CD4-positive, alpha-beta T cell treated with Interleukin-6 for 4 hours (primary cell): ENCODE measurements around the gene SLC30A1.
"Not testable (repeated sequence)": the region's sequence is repeated elsewhere in the genome, so short reads cannot be mapped to it uniquely, and the experiment has no call there.

Experiments
- DNase-seq: peaks from one replicate; pipeline ENCODE4 v3.0.0-alpha.2; 2020; ENCODE audit warnings: mixed read lengths

SLC30A1 gene, protein sequence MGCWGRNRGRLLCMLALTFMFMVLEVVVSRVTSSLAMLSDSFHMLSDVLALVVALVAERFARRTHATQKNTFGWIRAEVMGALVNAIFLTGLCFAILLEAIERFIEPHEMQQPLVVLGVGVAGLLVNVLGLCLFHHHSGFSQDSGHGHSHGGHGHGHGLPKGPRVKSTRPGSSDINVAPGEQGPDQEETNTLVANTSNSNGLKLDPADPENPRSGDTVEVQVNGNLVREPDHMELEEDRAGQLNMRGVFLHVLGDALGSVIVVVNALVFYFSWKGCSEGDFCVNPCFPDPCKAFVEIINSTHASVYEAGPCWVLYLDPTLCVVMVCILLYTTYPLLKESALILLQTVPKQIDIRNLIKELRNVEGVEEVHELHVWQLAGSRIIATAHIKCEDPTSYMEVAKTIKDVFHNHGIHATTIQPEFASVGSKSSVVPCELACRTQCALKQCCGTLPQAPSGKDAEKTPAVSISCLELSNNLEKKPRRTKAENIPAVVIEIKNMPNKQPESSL

DNA sequence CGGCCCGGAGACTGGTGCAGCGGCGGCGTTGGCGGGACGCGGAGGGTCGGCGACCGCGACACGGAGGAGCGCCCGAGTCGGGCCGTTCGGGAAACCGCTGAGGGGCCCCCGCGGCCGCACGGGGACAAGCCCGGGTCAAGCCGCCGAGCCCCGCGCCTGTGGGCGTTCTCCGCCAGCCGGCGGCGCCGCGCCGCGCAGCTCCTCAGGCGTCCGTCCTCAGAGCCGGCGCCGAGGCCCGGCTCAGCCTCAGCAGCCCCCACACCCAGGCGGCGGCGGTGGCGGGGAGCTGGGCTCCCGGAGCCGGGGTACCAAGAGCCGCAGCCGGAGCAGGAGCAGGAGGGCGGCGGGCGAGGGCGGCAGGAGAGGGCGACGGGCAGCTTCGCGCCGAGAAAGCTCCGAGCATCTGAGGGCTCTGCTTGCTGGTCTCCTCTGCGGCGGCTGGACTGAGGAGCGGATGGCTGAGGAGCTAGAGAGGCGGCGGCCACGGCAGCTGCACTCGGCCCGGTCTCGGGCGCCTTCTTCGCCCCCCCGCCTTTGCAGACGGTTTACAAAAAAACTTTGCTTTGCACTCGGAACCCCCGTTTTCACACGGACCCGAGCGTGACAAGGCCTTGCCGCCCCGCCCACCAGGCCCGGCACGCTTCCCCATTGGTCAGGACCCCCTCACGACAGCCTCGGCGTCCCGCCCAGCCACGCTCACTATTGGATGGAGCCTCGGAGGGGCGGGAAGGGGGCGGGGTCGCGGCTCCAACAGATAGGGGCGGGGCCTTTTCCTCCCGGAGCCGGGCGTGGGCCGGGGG lies at the start of gene SLC30A1:
SLC30A1 (minus strand) TSS at position 522 of the 800 bp plus-strand sequence. CDS start 549 bp downstream, outside the sequence.
- DNase-seq: peak; percentile 100

DNA sequence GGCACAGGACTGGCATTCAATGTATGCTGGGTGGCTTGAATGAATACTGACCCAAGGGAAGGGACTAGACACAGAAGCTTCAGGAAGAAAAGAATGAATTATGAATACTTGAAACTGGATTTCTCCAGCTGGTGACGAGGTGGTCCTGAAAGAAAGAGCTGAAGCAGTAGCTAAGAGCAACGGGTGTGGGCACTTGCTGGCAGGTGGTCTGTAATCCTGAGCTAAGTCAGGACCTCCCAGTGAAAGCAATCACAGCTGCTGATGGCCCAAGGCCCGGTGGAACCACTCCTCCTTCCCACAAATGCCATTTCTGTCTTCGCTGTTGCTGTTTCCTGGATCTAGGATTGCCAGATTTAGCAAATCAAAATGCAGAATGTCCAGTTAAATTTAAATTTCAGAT lies 49.5 kb upstream of the SLC30A1 start:
- DNase-seq: no peak

DNA sequence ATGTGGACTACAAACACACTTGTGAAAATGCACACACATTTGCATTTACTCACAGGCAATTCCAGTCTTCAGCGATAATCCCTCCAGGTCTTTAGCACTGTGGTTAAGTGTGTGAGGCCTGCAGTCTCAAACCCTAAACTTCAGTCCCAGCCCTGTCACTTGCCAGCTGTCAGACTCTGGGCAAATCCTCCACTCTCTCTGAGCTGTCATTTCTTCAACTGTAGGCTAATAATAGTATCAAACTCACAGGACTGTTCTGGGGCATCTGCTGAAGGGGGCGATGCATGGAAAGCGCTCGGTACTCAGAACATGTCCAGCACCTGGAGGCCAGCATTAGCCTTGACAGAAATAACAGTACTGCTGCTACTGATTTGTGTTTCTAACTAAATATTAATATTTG lies 48.3 kb upstream of the SLC30A1 start:
- DNase-seq: no peak

DNA sequence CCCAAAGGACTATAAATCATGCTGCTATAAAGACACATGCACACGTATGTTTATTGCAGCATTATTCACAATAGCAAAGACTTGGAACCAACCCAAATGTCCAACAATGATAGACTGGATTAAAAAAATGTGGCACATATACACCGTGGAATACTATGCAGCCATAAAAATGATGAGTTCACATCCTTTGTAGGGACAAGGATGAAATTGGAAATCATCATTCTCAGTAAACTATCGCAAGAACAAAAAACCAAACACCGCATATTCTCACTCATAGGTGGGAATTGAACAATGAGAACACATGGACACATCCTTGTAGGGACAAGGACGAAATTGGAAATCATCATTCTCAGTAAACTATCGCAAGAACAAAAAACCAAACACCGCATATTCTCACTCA lies 46.9 kb upstream of the SLC30A1 start:
- DNase-seq: not testable (repeated sequence)

DNA sequence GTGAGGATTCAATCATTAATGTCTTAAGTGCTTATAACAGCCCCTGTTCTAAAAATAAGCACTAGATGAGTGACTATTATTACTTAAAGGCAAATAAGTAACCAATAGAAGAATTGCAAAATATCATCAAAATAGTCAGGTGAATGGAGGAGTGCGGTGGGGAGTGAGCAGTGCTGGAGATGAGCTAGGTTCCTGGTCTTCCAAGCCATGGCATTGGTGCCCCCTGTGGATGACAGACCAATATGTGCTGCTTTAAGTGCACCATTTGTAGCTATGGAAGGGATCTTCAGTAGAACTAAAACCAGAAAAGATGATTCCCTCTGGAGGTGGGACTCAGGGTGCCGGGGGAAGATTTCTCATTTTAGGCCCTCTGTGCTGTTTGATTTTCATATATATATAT lies 46.1 kb upstream of the SLC30A1 start:
- peak; percentile 50 for DNase-seq

DNA sequence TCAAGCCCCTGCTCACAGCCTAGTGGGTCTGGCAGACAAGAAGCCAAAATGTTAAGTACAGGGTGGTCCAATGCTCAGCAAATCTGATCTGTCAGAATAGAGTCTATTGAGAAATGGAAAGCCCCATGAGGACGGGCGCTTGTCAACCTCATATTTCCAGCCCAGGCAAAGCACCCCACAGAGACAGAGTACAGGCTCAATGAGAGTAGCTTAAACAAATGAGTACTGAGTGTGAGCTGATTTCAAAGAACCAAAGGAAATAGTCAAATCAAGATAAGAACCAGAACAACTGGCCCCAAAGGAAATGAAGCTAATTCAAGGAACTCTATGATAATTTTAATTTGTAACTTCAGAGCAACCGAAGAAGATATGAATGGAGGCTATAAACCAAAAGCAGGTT lies 44.6 kb upstream of the SLC30A1 start:
- no peak for DNase-seq

DNA sequence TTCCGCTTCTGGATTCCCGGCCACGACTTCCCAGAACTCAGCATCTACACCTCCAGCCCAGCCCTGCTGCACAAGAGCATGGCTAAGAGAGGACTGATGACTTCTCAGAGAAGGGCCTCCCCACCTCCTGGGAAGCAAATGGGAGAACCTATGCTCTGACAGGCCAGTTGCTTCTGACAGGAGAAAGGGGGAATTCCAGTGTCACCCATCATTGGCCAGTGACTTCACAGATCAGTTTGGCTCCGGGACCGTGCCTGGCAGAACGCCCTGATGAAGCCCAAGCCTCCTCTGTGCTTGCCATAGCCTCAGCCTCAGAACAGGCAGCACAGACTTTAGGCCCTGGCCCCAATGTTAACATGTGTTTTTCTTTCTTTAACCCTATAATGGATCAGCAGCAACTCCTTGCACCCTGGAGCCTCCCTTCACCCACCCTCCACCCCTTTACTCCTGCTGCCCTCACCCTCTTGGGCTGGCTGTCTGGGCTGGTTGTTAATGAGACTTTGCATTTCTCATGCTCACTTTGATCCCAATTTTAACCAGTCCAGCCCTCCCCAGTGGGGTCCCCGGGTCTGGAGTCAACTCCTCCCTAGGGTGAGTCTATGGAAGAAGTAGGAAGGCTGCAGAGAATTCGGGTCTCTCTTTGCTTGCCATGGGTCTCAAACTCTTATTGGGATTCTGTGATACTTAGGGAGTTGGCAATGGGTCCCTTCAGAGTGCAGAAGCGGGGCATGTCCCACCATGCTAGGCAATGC lies 42.7 kb upstream of the SLC30A1 start:
- no peak for DNase-seq

DNA sequence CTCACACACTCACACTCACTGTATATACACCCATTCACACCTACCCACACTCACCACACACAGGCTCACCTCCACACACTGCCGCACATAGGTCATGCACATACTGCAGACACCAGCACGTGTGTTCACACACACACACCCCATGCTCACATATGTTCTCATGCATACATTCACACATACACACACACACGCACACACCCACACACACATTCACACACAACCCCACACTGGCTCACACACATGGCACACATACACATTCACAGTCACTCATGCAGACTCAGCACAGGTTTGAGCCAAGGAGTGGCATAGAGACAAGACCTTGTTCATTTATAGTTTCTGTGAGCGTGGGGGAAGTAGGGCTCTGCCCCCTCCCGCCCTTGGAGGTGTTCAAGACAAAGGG lies 41.1 kb upstream of the SLC30A1 start:
- DNase-seq: no peak

DNA sequence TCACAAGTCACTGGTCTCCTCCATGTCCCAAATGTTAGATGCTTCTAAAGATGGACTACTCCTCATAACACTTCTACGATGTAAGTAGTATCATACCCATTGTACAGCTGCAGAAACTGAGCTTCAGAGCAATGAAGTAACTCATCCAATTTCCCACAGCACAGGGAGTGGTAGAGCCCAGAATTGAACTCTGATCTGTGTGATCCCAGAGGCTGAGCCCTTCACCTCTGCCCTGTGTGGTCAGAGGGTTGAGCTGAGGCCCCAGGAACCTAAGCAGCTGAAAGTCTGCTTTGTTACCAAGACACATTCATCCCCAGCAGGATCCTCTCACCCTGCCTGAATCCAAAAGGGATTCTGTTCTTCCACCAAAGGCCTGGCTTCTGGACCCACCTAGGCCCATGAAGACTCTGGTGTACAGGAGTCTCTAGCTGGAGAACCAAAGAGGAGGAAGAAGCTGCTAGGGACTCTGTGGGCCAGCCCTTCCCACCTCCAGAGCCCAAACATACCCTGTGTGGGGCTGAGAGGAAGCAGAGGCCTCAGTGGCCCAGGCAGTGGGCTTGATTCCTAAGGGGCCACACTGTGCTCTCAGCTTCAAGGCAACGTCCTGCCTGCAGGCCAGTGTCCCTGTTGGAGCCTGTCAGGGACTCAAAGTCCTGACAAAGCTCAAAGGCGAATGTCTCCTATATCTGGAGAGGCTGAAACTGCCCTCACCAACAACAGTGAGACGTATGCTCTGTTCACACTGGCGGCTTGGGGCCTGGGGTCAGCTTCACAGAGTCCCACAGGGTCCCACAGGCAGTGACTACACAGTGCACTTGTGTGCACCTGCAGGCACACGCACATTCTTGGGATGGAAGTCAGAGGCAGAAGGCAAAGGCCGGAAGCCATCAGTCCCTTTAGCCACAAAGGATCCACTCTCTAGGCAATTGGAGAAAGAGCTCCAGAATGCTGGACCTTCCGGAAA lies 40.4 kb upstream of the SLC30A1 start:
- DNase-seq: no peak

DNA sequence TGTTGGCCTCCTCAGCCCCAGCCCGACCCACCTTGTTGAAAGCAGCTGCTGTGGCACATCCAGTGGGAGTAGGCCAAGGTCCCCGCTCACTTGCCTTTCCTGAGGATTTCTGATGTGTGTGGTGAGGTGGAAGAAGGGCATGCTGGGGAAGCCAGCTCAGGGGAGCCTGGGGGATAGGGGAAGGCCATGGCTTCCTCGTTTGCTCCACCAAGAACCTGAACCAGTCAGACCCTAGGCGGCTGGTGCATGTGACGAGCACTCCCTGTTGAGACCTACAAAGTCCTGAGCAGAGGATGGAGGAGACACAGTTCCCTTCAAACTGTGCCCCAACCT lies 38.0 kb upstream of the SLC30A1 start:
- no peak for DNase-seq

DNA sequence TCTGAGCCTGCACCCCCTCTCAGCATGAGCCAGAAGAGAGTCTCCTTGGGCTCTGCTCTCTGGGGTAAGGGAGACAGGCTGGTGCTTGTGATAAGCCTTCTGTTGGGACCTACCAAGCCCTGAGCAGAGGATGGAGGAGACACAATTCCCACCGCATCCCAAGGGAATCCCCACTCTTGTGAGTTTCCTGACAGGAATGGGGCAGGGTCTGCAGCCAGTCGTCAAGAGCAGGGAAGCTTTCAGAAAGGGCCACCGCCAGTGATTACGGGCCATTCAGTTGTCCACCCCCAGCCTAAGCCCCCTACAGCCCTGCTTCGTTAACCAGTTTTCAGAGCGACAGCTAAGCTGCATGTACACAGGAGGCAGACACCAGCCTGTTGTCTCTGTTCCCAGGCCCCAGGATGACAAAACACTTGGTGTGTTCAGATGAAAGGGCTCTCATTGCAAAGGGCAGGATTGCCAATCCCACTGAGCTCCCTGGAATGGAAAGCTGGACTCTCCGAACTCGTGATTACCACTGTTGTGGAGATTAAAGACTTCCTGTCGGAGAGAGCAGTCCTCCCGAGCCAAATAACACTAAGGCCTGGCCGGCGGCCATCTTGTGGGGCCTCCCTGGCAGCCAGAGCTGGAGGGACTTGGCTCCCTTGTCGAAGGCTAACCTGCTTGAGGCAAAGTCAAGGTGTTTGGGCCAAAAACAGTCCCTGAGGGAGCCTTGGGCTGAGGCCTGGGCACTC lies 37.4 kb upstream of the SLC30A1 start:
- DNase-seq: no peak

DNA sequence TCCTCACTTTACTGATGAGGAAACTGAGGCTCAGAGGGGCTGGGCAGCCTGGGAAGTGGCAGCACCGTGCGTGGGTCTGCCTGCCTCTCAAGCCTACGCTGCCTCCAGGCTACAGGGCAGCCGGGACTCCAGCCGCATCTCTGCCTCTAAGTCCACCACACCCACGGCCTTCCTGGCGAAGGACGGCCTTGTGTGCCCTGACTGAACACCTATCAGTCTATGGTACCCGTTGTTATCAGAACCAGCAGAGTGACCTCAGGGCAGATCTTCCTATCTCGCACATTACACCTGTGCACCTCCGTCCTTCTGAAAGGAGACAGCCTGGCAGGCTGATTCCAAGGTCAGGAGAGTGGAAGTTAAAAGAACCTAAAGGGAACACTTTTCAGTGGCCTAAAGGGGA lies 35.7 kb upstream of the SLC30A1 start:
- no peak for DNase-seq

DNA sequence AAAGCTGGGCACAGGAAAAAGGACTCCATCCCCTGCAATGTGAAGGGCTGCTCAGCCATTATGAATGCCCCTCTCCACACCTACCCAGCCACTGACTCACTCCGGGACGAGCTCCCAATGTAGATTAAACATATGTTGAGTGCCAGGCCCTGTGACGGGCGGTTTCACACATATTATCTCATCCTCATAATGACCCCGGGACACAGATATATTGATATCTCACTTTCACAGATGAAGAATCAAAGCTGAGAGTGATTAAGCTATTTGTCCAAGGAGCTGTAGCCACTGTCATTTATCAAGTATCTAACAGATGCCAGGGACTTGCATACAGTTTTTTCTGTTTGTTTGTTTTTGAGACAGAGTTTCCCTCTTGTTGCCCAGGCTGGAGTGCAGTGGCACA lies 35.0 kb upstream of the SLC30A1 start:
- DNase-seq: no peak

DNA sequence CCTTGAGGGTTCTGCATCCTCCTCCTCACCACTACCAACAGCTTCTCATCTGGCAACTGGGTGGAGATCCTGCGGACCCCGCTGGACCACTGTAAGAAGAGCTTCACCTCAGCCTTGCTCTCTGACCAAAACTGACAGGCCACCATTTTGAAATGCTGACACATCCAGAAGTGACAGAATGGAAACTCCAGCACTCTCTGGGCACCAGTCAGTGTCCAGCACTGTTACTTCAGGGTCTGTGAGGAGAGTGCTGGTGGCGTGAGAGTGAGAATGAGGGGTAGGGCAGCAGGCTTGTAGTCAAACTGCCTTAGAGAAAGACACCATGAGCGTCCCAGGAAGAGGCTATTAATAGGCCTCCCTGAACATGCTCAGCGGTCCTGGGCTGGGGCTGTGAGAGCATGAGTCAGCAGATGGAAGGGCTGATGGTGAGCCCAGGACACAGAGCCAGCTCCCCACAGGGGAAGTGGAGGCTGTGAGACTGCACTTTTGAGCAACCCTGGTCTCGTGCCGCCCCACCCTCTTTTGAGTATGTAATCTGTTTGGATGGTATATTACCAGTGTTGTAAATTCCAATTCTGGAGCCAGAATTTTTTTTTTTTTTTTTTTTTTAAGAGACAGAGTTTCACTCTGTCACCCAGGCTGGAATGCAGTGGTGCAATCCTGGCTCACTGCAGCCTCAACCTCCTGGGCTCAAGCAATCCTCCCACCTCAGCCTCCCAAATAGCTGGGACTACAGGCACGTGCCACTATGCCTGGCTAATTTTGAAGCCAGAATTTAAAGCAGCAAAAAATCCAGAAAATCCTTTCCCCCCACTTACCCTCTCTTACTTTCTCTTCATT lies 34.4 kb upstream of the SLC30A1 start:
- no peak for DNase-seq

DNA sequence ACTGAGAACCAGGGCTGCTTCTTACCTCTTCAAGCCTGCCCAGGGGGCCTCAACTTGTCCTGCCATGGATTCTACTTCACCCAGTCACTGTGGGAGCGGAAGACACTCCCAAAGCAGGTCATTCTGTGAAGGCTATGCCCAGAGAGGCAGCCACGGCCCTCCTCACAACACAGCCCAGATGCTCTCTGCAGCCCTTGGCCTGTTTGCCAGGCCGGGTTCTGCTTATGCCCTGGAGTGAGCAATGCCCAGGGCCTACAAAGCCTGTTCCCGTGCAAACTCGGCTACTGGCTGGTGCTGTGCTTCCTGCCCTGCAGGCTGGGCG lies 33.8 kb upstream of the SLC30A1 start:
- no peak for DNase-seq

DNA sequence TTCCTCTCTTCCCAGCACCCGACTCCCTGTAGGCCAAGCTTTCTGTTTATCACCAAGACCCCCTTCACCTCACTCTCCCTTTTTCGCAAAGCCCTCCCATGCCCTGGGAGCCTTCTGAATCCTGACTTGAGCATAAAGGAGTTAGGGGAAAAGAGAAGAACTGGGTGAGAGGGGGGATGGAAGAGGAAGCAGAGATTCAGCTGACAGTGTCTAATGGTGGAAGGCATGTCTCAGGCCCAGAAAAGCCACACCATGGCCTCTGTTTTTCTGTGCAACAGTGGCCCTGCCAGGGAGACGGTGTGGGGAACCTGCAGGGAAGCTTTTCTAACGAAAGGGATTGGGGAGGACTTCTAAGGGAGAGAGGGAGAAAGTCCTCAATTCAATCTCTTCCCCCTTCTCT lies 32.9 kb upstream of the SLC30A1 start:
- no peak for DNase-seq

DNA sequence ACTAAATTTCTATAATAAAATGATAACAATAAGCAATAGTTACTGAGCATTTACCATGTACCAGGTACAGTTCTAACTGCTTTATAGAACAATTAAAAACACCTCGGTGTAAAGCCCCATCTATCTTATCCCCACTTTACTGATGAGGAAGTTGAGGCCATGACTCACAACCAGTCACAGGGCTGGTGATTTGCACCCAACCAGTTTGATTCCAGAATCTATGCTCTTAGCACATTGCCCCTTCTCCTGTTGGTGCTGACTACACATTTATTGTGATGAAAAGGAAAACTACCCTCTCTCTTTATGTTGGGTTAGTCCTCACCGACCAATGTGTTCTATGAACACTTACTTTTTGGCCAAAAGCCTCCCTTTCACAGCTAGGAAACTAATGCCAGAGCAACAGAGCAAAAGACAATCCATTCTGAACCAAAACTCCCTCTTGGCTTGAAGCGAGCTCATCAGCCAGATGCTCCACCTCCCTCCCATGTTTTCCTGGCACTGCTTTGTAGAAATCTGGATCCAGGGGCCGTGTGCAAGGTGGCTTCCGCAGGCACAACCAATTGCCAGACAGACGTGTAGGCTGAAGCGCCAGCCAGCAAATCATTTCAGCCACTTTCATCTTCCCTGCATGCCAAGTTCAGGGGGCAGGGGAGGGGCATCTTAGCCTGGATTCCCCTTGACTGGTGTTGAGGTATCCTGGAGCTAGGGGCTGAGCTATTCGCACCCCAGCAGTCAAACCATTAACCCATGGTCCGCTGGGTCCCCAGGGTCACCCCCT lies 32.0 kb upstream of the SLC30A1 start:
- no peak for DNase-seq

DNA sequence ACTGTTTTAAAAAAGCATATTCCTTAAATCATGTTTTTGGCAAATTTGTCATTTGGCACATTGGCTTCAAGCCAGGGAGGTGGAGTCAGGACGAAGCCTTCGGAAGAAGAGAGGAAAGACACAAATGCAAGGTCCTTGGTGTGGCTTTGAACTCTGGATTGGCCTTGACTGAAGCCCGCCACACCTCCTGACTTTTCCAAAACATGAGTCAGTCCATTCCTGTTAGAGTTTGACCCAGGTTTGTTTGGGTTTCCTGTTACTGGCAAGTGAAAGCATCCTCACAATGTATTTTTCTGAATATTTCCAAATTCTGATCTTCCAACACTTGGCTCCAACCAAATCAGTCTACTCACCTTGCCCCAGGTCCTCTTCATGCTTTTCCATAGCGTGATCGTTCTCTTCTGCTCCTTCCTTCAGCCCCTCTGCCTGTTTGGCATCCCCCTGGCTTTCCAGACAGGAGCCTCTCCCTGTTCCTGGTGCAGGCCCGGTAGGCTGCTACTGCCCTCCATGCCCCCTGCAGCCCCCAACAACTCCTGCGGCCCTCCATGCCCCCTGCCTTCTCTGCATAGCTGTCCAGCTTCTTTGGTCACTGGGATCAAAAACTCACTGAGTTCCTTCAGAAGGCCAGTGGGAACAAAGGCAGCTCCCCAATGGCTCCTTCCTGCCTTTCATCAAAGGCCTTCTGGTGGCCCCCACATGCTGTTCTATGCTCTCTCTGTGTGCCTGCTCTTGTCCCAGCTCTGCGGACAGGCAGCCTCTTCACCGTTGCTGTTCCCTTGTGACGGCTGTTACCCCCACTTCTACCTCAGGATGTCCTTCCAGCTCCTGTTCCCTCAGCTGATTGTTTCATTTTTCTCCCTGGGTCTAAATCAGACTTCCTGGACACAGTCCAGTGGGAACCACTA lies 30.4 kb upstream of the SLC30A1 start:
- DNase-seq: no peak
